ENCODE data around the gene AMMECR1.
"Not testable (repeated sequence)": the region's sequence is repeated elsewhere in the genome, so short reads cannot be mapped to it uniquely, and the experiment has no call there.

The AMMECR1 gene

DNA sequence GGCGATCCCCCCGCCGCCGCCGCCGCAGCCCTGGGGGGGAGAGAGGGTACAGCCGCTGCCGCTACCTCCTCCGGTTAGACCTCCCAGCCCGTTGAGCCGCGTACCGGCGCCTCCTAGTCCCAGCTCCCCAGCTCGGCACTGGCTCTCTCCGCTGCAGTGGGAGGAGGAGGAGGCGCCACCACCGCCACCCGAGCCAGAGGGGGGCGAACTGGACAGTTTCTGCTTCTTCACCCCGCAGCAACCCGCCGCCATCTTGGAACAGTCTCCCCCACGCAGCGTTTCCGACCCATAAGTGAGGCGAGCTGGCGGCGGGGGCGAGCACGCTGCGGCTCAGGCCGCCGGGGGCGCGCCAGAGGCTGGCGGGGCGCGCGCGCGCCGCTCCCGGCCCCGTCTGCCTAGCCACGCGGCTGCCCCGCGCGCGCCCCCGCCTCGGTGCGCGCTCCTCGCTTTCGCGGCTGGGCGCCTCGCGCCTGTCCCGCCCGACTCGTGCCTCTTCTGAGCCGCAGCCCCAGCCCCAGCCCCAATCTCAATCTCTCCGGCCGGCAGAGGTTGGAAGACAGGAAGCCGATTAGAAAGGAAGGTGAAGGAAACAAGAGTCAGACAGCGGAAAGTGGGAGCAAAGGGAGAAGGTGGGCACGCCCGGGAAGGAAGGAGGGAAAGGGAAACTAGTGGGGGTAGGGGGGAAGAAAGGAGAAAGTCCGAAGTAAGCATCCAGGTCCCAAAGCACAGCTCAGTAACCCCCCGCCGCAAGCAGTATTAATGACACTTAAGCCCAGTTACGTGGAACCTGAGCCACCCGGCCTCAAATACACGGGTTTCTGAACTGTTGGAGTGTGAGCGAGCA lies at the start of gene AMMECR1:
TSS of gene AMMECR1 (minus strand) at position 266 of the 844 bp plus-strand sequence. CDS start at position 252, 14 bp downstream.
- peak; percentile 82 for DNase-seq

DNA sequence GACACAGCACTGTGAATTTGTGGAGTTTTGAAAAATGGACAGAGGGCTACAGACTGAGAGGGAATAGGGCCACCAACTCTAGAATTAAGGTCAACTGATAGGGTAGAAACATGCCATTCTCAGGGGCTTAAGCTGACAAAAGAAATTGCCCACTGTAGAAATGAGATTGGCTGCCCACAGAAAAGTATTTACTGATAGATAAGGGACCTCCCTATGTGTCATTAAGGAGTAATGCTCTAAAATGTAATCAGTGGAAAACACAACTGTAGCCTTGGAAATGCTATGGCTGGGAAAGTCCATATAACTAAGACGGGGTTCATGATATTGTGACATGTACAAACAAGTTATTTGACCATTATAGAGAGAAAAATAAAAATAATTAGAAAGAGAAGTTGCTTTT lies 45.4 kb upstream of the AMMECR1 start:
- no peak for DNase-seq

DNA sequence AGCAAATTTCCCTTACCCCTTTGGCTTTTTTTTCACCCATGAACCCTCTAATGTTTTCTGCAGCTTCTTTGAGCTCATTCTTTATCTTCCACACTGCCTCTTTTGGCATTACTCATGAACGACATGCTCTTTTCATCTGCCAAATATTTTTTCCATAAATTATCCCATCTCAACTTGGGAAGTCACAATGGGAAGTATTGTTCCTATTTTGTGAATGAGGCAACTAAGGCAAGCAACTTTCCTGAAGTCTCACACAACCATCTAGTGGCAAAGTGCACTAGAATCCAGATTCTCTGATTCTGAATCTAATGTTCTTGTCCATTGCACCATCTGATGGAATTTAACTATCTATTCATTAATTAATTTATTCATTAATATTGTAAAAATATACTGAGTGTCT lies 41.4 kb upstream of the AMMECR1 start:
- DNase-seq, result no peak

DNA sequence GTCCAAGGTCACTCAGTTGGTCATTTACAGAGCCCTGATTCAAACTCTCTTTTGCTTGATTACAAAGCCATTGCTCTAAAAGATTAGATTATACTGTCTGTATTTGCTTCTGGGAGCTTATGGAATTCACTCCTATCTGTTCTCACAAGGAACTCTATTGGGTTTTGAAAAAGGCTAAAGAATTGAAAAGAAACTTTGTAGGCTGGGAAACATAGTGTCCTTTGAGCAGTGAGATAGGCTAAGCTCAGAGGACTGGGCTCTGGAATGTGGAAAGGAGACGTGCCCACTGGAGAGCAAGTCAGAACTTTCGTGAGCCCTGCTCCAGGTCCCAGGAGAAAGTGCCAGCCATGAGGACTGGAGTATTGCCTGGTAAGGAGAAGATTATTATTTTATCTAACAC lies 40.7 kb upstream of the AMMECR1 start, which contains the start of gene RTL9:
TSS of gene RTL9 (plus strand) at position 301 of the 400 bp plus-strand sequence. CDS start 91,770 bp downstream, outside the sequence.
- DNase-seq, result no peak

DNA sequence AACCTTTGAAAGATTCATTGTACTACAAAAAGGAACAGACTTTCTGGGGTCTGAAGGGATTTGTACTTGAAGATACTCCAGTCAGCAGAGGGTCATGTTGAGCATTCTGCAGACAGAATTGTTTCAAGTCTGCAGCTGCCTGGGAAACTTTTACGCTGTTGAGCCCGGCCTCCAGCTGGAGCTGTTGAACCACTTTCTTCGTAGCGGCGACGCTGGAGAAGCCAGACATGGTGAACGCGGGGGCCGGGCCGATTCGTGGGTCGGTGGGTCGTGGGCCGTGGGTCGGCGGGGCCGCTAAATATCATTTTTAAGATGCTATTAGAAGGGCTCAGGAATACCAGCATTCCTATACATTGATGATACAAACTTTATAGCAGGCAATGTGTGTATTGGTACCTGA lies 28.8 kb upstream of the AMMECR1 start:
- no peak for DNase-seq

DNA sequence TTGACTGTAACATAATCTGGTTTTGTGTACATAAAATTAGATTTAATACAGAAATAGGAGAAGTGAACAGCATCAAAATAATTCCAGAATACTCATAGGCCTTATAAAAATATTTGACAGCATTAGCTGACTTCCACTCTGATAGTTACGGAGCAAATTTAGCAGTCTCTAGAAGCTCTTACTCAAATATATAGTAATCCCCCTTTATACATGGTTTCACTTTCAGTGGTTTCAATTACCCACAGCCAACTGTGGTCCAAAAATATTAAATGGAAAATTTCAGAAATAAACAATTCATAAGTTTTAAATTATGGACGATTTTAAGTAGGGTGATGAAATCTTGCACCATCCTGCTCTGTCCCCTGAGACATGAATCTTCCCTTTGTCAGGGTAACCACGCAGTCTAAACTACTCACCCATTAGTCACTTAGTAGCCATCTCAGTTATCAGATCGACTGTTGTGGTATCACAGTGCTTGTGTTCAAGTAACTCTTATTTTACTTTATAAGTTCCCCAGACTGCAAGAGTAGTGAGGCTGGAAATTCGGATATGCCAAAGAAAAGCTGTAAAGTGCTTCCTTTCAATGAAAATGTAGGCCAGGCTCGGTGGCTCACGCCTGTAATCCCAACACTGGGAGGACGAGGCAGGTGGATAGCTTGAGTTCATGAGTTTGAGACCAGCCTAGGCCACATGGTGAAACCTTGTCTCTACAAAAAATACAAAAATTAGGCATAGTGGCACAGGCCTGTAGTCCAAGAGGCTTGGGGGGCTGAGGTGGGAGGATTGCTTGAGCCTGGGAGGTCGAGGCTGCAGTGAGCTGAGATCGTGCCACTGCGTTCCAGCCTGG lies 23.5 kb upstream of the AMMECR1 start:
- no peak for DNase-seq

DNA sequence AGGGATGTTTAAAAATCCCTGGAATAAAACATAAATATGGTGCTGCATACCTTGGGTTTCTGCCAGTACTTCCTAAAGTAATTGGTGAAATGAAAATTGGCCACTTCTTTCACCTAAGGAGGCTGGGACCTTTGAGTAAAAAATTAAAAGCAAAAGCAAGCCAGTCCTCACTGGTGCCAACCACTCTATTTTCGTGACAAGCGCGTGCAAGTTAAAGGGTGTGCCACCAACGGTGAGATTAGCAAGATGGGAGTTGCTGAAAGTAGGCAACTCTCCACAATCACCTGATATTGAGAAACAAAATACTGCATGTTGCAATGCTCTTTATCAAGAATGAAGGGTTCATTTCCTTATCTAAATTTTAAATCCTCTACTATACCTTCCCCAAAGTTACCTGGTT lies 21.1 kb upstream of the AMMECR1 start:
- DNase-seq, result no peak

DNA sequence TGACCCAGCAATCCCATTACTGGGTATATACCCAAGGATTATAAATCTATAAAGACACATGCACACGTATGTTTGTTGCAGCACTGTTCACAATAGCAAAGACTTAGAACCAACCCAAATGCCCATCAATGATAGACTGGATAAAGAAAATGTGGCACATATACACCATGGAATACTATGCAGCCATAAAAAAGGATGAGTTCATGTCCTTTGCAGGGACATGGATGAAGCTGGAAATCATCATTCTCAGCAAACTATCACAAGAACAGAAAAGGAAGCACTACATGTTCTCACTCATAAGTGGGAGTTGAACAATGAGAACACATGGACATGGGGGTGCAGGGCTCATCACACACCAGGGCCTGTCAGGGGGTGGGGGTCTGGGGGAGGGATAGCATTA lies 15.6 kb upstream of the AMMECR1 start:
- not testable (repeated sequence) for DNase-seq

DNA sequence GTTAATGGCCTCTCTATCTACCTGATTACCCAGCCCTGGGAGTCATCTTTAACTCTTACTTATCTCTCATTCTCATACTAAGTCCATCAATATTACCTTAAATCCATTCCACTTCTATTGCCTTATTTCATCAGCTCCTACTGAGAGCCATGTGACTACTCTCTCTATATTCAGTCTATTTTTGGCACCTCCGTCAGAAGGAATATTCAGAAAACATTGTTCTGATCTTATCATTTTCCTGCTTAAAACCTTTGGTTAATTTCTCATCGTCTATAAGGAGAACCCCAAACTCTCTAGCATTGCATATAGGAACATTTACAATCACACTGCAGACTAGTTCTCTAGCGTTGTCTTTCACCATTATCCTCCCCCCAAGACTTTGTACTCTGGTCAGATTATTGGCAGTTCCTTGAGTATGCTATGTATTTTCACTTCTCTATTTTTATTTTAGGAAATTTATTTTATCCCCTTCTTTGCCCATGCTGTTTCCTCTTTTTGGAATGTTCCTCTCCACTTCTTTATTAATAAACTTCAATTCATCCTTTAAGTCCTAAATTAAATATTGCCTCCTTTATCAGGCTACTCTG lies 13.7 kb upstream of the AMMECR1 start:
- peak; percentile 17 for DNase-seq

DNA sequence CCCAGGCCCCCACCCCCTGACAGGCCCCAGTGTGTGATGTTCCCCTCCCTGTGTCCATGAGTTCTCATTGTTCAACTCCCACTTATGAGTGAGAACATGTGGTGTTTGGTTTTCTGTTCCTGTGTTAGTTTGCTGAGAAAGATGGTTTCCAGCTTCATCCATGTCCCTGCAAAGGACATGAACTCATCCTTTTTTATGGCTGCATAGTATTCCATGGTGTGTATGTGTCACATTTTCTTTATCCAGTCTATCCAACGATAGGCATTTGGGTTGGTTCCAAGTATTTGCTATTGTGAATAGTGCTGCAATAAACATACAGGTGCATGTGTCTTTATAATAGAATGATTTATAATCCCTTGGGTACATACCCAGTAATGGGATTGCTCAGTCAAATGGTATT lies 10.7 kb upstream of the AMMECR1 start:
- not testable (repeated sequence) for DNase-seq

DNA sequence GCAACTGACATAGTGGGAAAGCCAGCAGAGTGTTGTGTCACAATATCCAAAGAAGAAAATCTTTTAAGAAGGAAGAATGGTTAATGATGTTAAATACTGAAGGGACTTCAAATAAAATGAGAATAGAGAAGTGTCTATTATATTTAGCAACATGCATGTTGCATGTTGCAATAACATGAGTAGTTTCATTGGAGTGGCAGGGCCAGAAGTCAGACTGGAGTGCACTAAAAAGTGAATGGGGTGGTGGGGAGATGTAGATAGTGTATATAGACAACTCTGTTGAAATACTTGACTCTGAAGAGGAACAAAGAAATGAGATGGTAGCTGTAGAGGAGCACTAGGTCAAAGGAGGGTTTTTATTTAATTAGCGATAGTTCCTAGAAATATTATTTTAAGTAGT lies 9.5 kb upstream of the AMMECR1 start:
- peak; percentile 67 for DNase-seq

DNA sequence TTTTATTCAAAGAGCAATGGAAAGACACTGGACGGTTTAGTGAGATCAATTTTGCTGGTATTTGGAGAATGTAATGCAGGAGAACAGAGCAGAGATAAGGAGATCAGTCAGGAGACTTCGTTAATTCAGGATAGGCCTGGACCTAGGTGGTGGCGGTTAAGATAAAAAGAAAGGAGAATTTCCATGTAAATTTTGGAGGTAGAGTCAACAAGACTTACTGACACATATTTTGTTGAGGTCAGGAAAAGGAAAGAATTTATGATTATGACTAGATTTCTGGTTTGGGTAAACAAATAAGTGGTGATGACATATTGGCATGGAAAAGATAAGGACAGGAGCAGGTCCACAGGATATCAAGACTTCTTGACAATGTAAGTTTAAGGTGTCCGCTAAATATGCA lies 8.8 kb upstream of the AMMECR1 start:
- DNase-seq, result no peak

DNA sequence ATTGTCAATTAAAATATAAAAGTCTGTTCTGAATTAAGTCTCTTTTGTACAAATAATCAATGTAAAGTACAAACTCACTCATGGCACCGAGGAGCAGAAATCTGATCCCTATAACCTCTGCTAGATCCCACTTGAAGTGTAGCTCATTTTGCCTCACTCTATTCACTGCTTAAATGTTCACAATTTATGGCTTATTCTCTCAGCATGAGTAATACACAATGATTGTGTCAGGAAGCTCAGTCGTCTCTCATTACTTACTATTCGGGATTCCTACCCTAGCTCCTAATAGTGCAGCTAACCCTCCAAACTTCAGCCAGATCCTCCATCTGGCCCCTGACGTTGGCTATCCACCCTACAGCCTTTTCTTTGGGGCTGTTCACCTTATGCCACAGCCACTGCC lies 4.7 kb upstream of the AMMECR1 start:
- DNase-seq, result no peak

DNA sequence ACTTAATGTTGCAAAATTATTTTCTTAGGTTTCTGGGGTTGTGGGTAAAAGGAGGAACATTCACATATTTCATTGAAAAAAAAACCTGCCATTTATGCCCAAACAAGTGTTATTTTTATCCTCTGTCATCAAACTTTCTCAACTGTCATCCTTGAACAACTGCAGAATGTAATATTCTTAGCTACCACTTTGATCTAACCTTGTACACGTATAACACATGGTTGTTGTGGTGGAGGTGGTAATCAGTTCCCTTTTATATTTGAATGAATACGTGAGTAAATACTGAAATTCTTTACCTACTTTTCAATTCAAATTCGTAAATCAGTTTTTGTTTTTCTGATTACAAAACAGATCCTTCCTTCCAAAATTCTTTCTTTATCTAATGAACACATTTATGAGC lies 3.8 kb upstream of the AMMECR1 start:
- DNase-seq, result no peak

DNA sequence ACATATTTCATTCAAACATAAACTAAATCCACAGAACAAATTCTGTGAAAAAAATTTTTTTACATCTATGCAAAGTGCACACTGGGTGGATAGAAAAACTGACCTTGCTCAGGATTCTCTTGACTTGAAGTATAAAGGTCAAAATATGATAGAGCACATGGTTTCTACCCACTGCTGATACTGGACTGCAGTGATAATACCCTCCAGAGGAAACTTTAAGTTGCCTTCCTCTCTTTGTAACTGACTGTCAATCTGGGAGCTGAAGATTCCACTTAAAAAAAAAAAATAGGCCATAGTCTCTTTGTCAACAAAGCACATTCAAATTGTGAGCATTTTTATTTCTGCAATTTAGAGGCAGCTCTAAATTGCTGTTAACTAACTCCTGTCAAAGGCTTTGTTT lies 3.2 kb upstream of the AMMECR1 start:
- no peak for DNase-seq

DNA sequence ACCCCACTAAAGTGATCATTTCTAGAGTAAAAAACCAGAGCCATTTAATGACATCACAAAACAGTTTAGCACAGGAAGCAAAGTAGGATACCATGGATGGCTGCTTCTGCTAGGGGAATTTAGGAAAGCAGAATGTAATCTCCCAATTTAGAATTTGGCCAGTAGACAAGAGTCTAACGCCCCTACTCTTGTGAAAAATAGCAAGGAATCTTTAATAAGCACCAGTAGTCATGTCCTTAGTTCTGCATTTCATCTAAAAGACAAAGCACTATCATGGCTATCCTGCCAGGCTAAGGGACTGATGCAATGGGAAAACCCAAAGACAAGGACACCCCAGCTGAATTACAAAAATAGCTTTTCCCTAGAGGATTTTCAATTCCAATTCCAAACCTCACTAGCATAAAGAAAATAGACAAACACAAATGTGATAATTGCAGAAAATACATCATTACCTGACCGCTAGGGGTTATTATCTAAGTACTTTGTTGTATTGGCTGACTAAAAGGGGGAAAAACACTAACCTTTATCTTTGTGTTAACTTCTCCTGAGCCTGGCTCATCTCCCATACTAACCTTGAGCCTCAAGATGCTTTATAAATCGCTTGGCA lies 2.6 kb upstream of the AMMECR1 start:
- no peak for DNase-seq

DNA sequence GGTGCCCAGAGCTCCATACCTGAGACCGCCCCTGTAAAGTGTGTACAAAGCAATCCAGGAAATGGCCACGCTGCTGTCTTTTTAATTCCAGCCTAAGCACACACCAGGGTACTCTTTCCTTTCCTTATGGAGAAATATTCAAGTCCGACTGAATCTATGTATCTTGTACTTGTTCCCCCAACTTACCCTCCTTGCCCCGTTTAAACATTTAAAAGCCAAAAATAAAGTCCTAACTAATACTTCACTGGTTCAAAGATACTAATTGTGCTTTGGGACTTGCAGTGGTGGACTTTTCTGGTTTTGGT lies 731 bp upstream of the AMMECR1 start:
- DNase-seq, result no peak

DNA sequence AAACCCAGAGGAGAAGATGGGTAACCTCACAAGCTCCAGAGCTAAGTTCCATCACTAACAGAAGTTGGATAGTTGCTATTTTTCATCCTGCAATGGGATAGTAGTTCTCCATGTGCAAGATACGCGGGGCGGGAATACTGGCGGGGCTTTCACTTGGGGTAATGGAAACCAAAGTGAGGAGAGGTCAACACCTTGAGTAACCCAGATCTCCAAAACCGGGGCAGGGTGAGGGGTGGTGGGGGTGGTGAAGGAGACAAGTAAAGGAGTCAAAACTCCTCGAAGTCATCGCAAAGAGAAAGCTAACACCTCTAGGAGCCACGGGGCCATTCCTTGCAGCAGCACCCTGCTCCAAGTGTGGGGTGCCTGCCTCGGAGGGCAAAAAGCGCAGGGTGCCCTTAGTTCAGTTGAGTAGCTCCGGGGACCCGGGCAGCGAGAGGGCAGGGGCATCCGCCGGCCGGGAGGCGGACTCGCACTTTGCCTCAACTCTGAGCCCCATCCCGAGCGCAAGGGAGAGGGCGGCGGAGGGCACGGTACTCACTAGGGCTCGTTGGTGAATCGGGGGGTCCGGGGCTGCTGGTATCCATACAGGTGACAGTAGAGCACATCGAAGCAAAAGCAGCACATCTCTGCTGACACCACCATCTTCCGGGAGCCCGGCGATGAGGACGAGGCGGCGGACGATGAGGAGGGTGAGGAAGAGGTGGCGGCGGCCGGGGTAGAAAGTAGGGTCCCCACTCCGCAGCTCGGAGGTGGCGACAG lies 645 bp downstream of the AMMECR1 start:
- no peak for DNase-seq

DNA sequence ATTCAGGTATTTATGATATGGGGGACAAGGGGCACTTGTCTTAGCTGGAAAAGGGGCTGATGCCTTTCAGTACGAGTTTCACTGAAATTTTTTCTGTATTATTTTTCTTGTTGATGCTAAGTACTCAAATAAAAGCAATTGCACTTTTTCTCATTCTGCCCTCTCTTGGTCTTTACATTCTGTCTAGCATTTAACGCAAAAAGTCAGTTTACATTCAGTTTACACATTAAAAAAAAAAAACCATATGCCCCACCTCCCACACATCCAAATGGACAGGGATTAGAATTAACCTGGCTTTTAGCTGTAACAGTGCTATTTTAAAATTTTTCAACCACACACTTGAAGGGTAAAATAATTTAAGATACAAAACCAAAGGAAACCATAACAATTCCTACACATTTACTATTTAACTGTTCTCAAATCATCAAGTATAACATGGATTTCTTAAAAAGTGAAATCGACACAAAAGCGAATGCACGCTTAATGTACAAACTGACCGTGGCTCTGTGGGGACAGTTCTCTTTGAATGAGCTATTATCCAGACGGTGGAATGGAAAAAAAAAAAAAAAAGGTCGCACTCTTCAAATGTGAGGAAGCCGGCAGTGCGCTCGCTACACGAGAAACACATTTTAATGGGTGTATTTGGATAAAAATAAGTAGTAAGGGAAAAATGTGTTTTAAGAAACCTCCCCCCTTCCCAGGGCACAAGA lies 1.4 kb downstream of the AMMECR1 start:
- DNase-seq, result no peak

DNA sequence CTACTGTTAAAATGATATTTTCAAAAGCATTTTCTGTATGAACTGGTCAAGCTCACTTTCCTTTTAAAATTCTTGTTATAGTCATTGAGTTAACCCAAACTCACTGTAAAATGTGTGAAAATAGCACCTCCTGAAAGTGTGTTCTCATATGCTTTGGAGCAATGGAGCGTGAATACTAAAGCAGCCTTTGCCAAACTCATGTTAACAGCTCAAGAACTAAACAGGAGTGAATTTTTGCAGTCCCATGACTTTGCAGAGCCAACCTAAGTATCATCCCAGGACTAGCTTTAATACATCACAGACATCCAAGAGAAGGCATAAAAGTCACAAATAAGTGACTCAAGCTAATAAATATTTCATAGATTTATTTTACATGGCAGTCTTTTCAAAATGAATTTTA lies 2.3 kb downstream of the AMMECR1 start:
- DNase-seq, result no peak

DNA sequence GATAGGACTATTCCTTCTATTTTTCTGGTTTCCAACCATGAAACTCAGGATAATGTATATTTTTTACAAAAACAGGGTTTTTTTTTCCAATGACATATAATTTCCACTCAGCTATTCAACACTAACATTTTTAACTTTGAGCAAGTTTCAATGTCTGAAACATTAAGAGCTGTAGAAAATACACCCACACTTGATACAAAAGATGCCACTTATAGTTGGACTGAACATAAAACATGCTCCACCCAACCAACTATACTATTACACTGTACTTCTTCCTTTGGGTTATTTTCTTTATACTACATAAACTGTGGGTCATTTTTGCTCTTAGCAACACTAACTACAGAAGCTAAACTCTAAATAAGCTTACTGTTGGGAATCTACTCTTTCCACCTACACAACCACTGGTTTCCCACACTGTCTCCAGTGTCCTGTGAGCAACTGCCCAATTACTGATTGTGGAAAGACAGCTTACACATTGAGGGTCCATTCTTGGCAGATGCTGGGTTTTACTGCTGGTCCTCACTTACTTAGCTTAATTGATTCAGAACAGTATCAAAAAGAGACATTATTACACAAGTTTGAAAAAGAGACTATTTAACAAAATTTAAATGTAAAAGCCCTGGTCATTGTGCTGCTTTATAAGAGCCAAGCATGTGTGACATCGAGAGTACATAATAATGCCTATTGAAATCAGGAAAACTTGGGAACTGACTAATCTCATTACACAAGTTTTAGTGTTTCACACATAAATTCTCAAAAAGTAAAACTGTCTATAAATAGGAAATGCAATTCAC lies 6.3 kb downstream of the AMMECR1 start:
- DNase-seq, result no peak

Data from inflammatory macrophage treated with lipopolysaccharide for 4 hours (primary cell).